Psoas muscle (tissue), 8 donors: ENCODE results near the gene ZIC3. TPM values are rescaled to one million over a fixed set of nuclear protein-coding genes. Genes with fewer than 3 reads are reported as not detected.

ENCODE experiments used
- ATAC-seq, 4 donors: fragments of 200-7000 bp; cut with Tn5 transposase; one replicate each; pipeline ENCODE4 v1.9.1; 2020; ENCODE audit warnings: moderate library complexity in 3 of 4, mild to moderate bottlenecking in 2 of 4
- DNase-seq, 2 donors: peaks; one replicate each; pipeline ENCODE4 v3.0.0-alpha.2; 2020
- H3K27ac ChIP-seq: fragments of 200-600 bp; one replicate; pipeline ENCODE4 v1.8.0; 2022
- H3K27me3 ChIP-seq, 3 donors: fragments of 200-600 bp in 1 of 3; one replicate each; pipeline versions ENCODE4 v1.6.1 to v1.8.0; 2013 to 2022; ENCODE audit warnings: low read length in 2 of 3, mild to moderate bottlenecking in 2 of 3, moderate library complexity in 1 of 3; ENCODE audit not compliant: insufficient read depth in 3 of 3
- H3K36me3 ChIP-seq, 2 donors: fragments of 200-600 bp in 1 of 2; one replicate each; pipeline versions ENCODE4 v1.6.1 to v1.8.0; 2013 to 2022; ENCODE audit warnings: low read depth in 1 of 2, mild to moderate bottlenecking in 1 of 2, moderate library complexity in 1 of 2; ENCODE audit not compliant: insufficient read depth in 1 of 2
- H3K4me1 ChIP-seq: fragments of 200-600 bp; one replicate; pipeline ENCODE4 v1.8.0; 2022
- H3K4me3 ChIP-seq: fragments of 200-600 bp; one replicate; pipeline ENCODE4 v1.8.0; 2022; ENCODE audit warnings: mild to moderate bottlenecking
- H3K9me3 ChIP-seq: fragments of 200-600 bp; one replicate; pipeline ENCODE4 v1.8.0; 2022
- WGBS, 3 donors: extraction: QIAGEN DNeasy Blood & Tissue Kit; methylation state at CpG; one replicate each; pipeline versions ENCODE4 v1.1.6 to v1.1.7; 2013; 5-methylcytosine and 5-hydroxymethylcytosine counted together
- intact Hi-C, 2 donors: fragments of 100-400 bp; cut with DNase I; formaldehyde crosslinking; loops; one replicate each; pipeline versions ENCODE4 v1.11.0 to v1.14.2; 2022
- polyA plus RNA-seq, 3 donors: library from polyadenylated mRNA; stranded (reverse); fragments of 200-250 nt; gene quantifications; one replicate each; pipeline ENCODE4 v1.2.3, GENCODE V29; 2013
- total RNA-seq, 4 donors: library from RNA; stranded (reverse); fragmentation: NEBNext Ultra II Directional in 2 of 4; extraction: Animal tissue kit (Norgen Biotek cat#: 25700) in 2 of 4; gene quantifications; one replicate each; pipeline versions ENCODE4 v1.2.1 to v1.2.4, GENCODE V29; 2021 to 2023
- TF ChIP-seq, protein P1 (sequence below): fragments of 200-600 bp; IDR thresholded peaks from one replicate; pipeline ENCODE4 v1.8.0; 2022; ENCODE audit warnings: antibody characterized with exemption
- donor health status: healthy with polysubstance abuse.
- donor health status: DM: no; HTN: no; CAD: no; lungs with moderate emphysema.
- donor health status: Bipolar disorder and iron deficiency.
- donor health status: healthy.
- donor health status: DM: yes; HTN: yes; CAD: no.
- donor health status: DM: no; HTN: no; CAD: no.
- donor health status: DM: no; HTN: no; CAD: no.
- donor health status: DM: yes; HTN: yes; CAD: no.

ZIC3 gene
- total and polyA plus RNA-seq, 7 donors = not detected

DNA sequence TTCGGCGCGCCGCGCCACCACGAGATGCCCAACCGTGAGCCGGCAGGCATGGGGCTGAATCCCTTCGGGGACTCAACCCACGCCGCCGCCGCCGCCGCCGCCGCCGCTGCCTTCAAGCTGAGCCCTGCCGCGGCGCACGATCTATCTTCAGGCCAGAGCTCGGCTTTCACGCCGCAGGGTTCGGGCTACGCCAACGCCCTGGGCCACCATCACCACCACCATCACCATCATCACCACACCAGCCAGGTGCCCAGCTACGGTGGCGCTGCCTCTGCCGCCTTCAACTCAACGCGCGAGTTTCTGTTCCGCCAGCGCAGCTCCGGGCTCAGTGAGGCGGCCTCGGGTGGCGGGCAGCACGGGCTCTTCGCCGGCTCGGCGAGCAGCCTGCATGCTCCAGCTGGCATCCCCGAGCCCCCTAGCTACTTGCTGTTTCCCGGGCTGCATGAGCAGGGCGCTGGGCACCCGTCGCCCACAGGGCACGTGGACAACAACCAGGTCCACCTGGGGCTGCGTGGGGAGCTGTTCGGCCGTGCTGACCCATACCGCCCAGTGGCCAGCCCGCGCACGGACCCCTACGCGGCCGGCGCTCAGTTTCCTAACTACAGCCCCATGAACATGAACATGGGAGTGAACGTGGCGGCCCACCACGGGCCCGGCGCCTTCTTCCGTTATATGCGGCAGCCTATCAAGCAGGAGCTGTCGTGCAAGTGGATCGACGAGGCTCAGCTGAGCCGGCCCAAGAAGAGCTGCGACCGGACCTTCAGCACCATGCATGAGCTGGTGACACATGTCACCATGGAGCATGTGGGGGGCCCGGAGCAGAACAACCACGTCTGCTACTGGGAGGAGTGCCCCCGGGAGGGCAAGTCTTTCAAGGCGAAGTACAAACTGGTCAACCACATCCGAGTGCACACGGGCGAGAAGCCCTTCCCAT is 1.1 kb downstream of the ZIC3 start:
- no peaks in the 10 kb centered on the region for H3K36me3 ChIP-seq
- DNase-seq (no peak), ATAC-seq (no peak)
- H3K4me3 ChIP-seq = peak overlapping the region; percentile 73
- H3K27me3 ChIP-seq = peaks cover 2 to 99% (median 35%) of the 10 kb centered on the region in 3 donors
- 2 to 36% (median 3%) methylated on average over 40 to 82 of the region's 82 CpGs for WGBS, 3 donors
- intact Hi-C loops = no loop called here
- TF ChIP-seq, protein P1, sequence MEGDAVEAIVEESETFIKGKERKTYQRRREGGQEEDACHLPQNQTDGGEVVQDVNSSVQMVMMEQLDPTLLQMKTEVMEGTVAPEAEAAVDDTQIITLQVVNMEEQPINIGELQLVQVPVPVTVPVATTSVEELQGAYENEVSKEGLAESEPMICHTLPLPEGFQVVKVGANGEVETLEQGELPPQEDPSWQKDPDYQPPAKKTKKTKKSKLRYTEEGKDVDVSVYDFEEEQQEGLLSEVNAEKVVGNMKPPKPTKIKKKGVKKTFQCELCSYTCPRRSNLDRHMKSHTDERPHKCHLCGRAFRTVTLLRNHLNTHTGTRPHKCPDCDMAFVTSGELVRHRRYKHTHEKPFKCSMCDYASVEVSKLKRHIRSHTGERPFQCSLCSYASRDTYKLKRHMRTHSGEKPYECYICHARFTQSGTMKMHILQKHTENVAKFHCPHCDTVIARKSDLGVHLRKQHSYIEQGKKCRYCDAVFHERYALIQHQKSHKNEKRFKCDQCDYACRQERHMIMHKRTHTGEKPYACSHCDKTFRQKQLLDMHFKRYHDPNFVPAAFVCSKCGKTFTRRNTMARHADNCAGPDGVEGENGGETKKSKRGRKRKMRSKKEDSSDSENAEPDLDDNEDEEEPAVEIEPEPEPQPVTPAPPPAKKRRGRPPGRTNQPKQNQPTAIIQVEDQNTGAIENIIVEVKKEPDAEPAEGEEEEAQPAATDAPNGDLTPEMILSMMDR = no peak
- peaks cover 3% of the 10 kb centered on the region for H3K4me1 ChIP-seq
- no peak overlapping the region for H3K27ac ChIP-seq
- H3K9me3 ChIP-seq = no peaks in the 10 kb centered on the region

- ATAC-seq (no peak), DNase-seq (no peak)
- TF ChIP-seq, protein P1 = no peak
- H3K27ac ChIP-seq = no peak overlapping the region
- WGBS, 3 donors = 2 to 21% (median 3%) methylated on average over 12 to 36 of the region's 36 CpGs
- peaks cover 3% of the 10 kb centered on the region for H3K4me1 ChIP-seq
- peaks cover 4 to 99% (median 35%) of the 10 kb centered on the region in 3 donors for H3K27me3 ChIP-seq
- H3K4me3 ChIP-seq = no peak overlapping the region
- H3K9me3 ChIP-seq = no peaks in the 10 kb centered on the region
- H3K36me3 ChIP-seq = no peaks in the 10 kb centered on the region
- intact Hi-C loops = no loop called here
Observed at GRCh38 chrX:137567682-137568232, 1.8 kb downstream of the ZIC3 start.

- TF ChIP-seq, protein P1 = no peak
- Histone ChIP-seq H3K4me3 (no peak overlapping the region), H3K27me3 (peaks cover 4 to 98% (median 28%) of the 10 kb centered on the region in 3 donors), H3K4me1 (peaks cover 3% of the 10 kb centered on the region), H3K27ac (no peak overlapping the region), H3K9me3 (no peaks in the 10 kb centered on the region), H3K36me3 (no peaks in the 10 kb centered on the region)
- no peak for DNase-seq
- 2 to 22% (median 4%) methylated on average over 36 to 53 of the region's 53 CpGs for WGBS, 3 donors
- intact Hi-C loops = no loop called here
- ATAC-seq = no peak
Observed at GRCh38 chrX:137568741-137569469, 3.0 kb downstream of the ZIC3 start.

DNA sequence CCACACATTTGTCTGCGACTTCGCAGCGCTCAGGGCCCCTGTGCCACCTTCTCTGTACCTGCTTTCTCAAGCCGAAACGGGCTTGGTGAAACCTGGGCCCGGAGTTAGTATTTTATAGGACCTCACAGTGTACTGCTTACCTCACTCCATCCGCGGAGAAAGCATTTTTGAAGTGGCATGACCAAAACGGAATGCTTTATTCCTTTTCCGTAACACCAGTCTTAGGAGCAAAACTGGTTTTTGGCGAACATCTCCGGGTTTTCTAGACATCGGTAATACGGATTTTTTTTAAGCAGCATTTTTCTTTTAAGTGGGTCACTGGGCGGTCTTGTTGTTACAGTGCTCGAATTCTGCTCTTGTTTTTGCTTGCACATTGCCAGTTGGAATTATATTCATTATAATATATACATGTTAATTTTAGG is 3.6 kb downstream of the ZIC3 start:
- Histone ChIP-seq H3K4me3 (no peak overlapping the region), H3K27me3 (peaks cover 4 to 98% (median 27%) of the 10 kb centered on the region in 3 donors), H3K36me3 (no peaks in the 10 kb centered on the region), H3K27ac (no peak overlapping the region), H3K9me3 (no peaks in the 10 kb centered on the region), H3K4me1 (peaks cover 3% of the 10 kb centered on the region)
- intact Hi-C loops = no loop called here
- TF ChIP-seq, protein P1 = no peak
- 9 to 21% (median 10%) methylated on average over 14 to 16 of the region's 16 CpGs for whole genome bisulfite sequencing, 3 donors
- ATAC-seq = no peak
- DNase-seq = no peak
